ENCODE data around the gene ADAMTS17.

DNA sequence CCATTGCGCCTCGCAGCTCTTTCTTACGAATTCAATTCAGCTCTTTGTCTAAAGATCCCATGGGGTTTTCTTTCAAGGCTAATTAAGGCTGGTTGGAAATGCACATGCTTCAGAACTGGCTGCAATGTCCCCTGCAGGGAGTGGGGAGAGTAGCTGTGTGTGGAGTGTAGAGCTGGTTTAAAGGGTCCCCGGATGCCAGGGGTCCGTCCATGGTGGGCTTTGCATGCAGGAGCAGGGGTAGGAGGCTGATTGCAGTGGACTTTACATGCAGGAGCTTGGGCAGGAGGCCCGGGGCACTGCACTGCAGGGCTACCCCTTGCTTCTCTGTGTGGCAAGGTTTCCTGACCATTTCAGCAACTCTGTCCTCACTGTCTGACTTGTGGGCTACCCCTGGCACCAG, 346.9 kb downstream of the ADAMTS17 start:
- TF ChIP-seq EZH2 (IDR thresholded peaks at IDR 0.05) (no peak), EZH2phosphoT487 (IDR thresholded peaks at IDR 0.05) (peak; percentile 53)
- TF ChIP-seq, protein P1, sequence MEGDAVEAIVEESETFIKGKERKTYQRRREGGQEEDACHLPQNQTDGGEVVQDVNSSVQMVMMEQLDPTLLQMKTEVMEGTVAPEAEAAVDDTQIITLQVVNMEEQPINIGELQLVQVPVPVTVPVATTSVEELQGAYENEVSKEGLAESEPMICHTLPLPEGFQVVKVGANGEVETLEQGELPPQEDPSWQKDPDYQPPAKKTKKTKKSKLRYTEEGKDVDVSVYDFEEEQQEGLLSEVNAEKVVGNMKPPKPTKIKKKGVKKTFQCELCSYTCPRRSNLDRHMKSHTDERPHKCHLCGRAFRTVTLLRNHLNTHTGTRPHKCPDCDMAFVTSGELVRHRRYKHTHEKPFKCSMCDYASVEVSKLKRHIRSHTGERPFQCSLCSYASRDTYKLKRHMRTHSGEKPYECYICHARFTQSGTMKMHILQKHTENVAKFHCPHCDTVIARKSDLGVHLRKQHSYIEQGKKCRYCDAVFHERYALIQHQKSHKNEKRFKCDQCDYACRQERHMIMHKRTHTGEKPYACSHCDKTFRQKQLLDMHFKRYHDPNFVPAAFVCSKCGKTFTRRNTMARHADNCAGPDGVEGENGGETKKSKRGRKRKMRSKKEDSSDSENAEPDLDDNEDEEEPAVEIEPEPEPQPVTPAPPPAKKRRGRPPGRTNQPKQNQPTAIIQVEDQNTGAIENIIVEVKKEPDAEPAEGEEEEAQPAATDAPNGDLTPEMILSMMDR (IDR thresholded peaks at IDR 0.05), result peak; percentile 7

All from neural progenitor cell (in vitro differentiated cells).